Measurements from ENCODE around the gene PUM2.
A peak's percentile ranks its signal among the peaks of the same experiment; 100 is the strongest.

PUM2 gene, protein sequence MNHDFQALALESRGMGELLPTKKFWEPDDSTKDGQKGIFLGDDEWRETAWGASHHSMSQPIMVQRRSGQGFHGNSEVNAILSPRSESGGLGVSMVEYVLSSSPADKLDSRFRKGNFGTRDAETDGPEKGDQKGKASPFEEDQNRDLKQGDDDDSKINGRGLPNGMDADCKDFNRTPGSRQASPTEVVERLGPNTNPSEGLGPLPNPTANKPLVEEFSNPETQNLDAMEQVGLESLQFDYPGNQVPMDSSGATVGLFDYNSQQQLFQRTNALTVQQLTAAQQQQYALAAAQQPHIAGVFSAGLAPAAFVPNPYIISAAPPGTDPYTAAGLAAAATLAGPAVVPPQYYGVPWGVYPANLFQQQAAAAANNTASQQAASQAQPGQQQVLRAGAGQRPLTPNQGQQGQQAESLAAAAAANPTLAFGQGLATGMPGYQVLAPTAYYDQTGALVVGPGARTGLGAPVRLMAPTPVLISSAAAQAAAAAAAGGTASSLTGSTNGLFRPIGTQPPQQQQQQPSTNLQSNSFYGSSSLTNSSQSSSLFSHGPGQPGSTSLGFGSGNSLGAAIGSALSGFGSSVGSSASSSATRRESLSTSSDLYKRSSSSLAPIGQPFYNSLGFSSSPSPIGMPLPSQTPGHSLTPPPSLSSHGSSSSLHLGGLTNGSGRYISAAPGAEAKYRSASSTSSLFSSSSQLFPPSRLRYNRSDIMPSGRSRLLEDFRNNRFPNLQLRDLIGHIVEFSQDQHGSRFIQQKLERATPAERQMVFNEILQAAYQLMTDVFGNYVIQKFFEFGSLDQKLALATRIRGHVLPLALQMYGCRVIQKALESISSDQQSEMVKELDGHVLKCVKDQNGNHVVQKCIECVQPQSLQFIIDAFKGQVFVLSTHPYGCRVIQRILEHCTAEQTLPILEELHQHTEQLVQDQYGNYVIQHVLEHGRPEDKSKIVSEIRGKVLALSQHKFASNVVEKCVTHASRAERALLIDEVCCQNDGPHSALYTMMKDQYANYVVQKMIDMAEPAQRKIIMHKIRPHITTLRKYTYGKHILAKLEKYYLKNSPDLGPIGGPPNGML

DNA sequence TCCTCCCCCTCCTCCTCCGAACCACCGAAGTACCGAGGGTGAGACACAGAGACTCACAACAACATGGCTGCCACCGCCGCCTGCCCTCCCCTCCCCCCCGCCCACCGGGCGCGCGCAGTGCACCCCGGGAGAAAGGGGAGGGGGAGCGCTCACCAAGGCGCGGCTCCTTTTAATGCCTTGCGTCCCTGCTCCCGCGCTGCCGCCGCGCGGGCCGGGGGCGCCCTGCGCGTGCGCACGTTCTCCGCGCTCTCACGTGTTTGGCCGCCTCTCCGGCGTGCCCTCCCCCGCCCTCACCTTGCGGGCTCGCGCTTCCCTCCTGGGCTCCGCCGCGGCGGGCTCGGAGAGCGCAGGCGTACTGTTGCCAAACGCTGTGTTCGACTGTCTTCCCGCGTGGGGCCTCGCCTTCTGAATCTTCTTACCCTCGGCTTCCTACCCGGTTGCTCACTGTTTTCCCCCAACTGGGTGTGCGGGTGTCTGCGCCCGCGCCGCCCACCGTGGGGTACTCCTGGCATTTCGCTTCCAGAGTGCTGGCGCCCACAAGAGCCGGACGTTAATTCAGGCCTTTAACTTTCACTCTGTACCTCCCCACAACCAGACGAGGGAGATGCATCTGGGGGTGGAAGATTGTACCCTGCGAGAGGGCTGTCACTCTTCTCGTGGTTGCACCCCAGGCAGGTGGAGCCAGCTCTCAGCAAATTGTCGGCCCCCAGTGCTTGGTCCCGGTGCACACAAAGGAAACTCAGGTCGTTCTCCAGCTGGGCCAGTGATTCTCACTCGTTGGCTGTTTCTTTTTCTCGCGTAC lies at the start of gene PUM2:
PUM2 (minus strand) TSS at position 92 of the 802 bp plus-strand sequence. CDS start 23,484 bp downstream, outside the sequence.
- peak within 1 kb of the TSS; percentile 81 for H3K4me3 ChIP-seq (ENCODE audit: low read length)
- TF ChIP-seq ZNF274 (IDR thresholded peaks at IDR 0.05; ENCODE audit: low read depth, low read length) = no peak

DNA sequence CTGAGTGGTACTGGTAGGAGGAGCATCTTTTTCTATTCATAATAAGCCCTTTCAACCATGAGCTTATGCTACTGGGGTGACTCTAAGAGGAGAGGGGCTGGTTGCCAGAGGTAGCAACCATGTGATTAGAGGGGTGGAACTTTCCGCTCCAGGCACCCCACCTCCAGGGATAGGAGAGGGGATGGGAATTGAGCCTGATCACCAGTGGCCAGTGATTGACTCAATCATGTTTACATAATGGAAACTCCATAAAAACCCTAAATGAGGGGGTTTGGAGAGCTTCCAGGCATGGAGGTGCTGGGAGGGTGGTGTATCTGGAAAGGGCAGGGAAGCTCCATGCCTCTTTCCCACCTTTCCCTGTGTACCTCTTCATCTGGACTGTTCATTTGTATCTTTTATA lies 49.7 kb upstream of the PUM2 start:
- H3K4me3 ChIP-seq (ENCODE audit: low read length) = no peak overlapping the region
- TF ChIP-seq ZNF274 (IDR thresholded peaks at IDR 0.05; ENCODE audit: low read depth, low read length) = no peak

DNA sequence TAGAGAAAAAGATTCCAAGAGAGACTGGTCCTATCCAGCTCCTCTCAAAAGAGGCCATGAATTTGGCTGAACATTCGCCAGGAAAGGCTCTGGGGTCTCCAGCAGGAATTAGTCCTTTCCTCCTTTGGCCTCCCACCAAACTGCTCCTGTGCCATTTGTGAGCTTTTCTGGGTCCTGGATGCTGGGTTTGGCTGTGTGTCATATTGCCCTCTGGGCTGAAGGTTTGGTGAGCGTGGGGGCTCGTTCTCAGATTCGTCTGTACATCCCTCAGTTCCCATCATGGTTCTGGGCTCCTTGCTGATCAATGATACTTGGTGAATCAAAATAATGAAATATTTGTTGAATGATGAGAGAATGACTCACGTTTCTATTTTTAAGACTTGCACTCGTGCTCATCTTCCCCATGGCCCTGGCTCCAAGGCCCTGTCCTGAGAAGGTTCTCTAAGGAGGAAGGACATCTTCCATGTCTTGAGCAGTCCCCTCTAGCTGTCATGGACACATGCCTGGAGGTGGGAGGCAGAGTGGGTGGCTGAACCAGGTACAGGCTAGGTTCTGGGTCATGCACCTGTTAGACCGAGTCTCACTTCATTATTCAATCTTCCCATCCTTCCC lies 48.4 kb upstream of the PUM2 start:
- H3K4me3 ChIP-seq (ENCODE audit: low read length) = no peak overlapping the region
- no peak for TF ChIP-seq ZNF274 (IDR thresholded peaks at IDR 0.05; ENCODE audit: low read depth, low read length)

DNA sequence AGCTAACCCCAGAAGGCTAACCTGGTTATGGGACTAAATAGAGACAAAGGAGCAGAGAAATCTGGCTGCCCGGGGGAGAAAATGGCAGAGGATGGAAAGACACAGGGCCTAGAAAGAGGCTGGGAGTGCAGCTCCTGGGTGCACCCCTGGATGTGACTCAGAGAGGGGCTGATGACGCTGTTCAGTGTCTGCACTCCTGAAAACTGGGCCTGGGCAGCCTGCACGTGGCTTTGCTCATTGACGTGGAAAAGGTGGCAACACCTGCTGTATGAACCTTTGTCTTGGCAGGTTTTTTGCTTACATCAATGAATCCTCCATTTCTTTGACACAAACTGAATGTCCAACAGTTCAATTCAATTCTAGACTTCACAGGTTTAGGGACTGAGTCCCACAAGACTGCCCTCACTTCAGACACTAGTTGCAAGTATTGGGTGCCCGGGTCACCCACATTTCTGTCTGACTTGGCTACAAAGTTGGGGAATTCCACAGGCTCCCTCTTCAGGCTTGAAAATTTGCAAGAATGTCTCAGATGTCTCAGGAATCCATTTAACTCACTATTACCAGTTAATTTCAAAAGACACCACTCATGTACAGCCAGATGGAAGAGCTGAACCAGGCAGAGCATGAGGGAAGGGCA lies 47.3 kb upstream of the PUM2 start:
- TF ChIP-seq ZNF274 (IDR thresholded peaks at IDR 0.05; ENCODE audit: low read depth, low read length) = no peak
- H3K4me3 ChIP-seq (ENCODE audit: low read length) = no peak overlapping the region

DNA sequence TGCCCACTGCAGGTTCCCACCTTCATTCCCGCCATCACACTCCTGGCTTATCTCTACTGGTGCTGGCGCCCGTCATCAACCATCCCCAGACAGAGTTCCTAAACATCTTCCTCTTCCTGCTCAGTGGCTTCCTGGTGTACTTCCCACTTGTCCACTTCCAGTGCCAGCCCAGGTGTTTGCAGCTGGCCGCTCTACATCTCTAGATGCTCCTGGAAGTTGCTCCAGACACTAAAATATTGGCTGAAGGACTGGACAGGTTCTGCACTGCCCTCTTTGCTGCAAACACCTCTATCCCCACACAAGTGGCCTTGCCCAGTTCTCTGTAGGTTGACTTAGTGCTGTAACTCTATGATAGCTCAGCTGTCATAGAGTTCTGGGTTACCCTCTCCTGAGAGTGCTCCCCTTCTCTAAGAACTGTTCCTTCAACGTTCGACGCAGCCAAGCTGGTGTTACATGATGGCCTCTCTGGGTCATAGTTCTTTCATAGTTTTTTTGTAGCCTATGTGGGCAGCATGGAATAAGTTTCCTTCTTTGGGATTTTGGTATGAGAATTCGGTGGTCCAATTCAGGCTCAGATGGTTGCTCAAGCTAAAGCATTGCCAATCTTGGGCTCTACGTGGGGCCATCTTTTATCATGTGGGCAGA lies 45.8 kb upstream of the PUM2 start:
- H3K4me3 ChIP-seq (ENCODE audit: low read length) = no peak overlapping the region
- no peak for TF ChIP-seq ZNF274 (IDR thresholded peaks at IDR 0.05; ENCODE audit: low read depth, low read length)

DNA sequence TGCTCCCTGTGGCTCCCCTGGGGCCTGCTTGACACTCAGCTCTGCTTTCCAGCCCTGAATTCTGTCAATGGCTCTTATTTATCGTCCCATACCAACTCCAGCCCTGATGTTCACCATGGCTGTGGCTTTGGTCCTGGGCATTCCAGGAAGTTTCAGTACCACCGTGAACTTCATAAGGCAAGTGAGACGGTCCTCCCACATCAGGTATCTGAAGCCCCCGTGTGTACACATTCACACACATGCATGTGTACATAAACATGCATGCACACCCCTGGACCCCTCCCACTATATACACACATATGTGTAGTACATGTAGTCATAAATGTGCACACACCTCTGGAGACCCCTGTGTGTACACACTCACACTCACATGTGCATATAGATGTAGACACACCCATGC lies 43.3 kb upstream of the PUM2 start:
- no peak overlapping the region for H3K4me3 ChIP-seq (ENCODE audit: low read length)
- TF ChIP-seq ZNF274 (IDR thresholded peaks at IDR 0.05; ENCODE audit: low read depth, low read length) = no peak

DNA sequence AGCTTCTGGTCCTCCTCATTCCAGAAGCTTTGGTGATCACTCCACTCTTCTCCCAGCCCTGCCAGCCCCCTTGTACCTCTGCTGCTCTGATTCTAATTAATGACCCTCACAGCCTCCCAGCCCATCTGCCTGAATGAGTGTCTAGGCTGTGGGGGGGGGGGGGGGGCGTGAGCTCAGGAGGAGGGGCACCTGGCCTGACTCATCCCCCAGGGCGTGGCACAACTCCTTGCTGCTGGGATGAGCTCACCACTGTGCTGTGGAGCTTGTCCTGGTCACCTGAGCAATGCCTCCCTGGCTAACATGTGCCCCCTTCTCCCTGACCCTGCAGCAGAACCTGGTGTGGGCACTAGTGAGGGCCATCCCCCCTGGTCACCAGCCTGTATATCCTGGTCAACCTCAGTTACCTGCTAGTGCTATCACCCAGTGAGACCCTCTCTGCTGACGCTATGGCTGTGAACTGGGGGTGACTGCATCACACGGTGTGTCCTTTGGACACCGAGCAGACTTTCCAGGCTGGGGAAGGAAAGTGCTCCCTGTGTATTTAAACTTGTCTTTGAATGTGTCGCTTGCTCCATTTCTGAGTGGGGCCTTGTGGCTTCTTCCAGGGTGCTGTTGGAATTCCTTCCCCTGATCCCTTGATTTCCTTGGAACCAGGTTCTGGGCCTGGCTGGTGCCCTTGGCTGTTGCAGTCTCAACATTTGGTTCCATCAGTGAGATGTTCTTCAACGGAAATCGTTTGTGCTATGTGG lies 41.5 kb upstream of the PUM2 start:
- TF ChIP-seq ZNF274 (IDR thresholded peaks at IDR 0.05; ENCODE audit: low read depth, low read length) = no peak
- H3K4me3 ChIP-seq (ENCODE audit: low read length) = no peak overlapping the region

DNA sequence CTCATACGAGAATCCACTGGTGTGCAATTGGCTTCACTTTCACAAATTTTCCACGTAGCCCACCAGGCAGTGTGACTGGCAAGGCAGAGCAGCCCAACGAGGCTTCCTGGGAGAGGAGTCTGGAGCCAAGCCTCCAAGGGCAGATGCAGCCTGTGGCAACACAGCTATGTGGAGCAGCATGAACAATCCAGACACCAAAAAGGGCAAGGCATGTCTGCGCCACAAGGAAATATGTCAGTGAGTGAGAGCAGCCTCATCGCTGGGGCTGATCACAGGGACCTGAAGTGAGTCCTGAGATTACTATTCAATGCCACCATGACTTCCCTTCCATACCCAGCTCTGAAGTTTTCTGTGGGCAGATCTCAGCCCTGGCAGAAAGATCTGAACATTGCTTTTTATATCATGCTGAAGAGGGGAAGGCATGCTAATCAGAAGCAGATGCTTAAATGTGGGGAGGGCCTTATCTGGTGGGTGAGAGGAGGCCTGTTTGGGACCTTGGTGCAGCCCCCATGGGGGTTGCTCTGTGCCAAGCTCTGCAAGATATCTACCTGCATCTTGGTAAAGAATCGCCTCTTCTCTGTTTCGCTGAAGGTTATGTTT lies 40.0 kb upstream of the PUM2 start:
- TF ChIP-seq ZNF274 (IDR thresholded peaks at IDR 0.05; ENCODE audit: low read depth, low read length) = no peak
- no peak overlapping the region for H3K4me3 ChIP-seq (ENCODE audit: low read length)

DNA sequence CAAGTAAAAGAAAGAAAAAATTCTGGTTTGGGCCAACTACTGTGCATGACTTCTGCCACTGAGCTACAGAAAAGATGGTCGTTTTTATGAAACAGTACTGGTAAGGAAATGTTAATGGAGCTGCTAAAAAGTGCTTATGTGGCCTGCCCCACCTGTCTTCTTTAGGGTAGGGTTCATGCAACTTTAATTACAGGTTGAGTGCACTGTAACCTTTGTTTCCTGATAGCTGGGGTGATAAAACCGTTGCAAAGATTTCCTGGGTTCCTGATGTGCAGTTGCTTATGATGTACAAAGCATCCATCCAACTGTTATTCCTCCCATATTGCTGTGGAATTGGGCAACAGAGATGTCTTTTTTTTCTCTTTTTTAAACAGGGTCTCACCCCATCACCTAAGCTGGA lies 34.3 kb upstream of the PUM2 start:
- TF ChIP-seq ZNF274 (IDR thresholded peaks at IDR 0.05; ENCODE audit: low read depth, low read length) = no peak
- H3K4me3 ChIP-seq (ENCODE audit: low read length) = no peak overlapping the region

DNA sequence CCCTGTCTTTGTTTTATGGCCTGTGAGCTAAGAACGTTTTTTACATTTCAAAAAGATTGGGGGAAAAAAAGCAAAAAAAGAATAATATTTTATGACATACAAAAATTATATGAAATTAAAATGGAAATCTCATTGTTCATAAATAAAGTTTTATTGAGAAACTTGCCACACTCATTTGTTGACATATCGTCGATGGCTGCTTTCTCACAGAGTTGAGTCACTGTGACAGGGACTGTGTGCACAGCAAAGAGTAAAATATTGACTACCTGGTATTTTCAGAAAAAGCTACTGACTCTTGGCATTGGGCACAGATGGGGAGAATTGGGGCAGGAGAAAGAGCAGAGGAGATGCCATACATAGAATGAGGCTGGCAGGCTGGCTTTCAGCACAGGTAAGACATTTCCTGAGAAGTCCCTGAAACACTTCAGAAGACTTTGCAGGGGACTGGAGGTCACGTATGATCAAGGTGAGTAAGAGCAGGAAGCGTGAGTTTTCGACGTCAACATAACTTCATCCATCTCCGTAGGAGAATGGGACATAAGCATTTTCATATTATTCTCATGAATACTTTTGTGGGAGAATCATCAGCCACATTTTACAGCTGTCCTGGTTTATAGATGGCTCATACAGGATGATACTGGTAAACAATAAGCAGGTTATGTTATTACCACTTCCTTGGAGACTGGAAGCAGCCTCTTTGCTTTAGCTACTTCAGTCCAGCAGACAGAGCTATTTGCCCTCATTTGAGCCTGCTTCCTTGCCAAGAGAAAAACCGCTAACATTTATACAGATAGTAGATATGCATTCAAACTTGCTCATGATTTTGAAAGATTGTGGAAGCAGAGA lies 32.5 kb upstream of the PUM2 start:
- no peak for TF ChIP-seq ZNF274 (IDR thresholded peaks at IDR 0.05; ENCODE audit: low read depth, low read length)
- no peak overlapping the region for H3K4me3 ChIP-seq (ENCODE audit: low read length)

DNA sequence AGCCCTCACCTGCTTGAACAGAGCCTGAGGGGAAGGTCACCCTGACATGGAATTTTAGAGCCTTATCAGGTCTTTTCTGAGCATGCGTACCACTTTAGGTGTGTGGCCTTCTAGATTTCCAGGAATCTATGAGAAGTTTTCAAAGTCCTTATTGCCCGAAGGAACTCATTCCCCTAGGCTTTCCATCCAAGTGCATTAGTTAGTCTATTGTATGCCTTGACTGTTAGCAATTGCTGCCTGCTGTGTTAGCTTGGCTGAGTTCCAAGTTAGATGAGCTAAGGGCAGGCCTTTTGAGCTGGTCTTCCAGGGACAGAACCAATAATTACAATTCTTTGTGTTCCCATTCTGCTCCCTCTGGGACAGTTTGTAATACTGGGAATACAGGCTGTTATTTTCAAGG lies 30.8 kb upstream of the PUM2 start:
- no peak for TF ChIP-seq ZNF274 (IDR thresholded peaks at IDR 0.05; ENCODE audit: low read depth, low read length)
- no peak overlapping the region for H3K4me3 ChIP-seq (ENCODE audit: low read length)

All from GM08714 (cell line).